WTC11 (cell line): ENCODE measurements around the gene SLC35E3. TPM values are rescaled to one million over a fixed set of nuclear protein-coding genes. Genes with fewer than 3 reads are reported as not detected.

Experiments used
- ATAC-seq: fragments of 200-7000 bp; cut with Tn5 transposase; 2 replicates; pipeline ENCODE4 v1.10.0; 2021; ENCODE audit warnings: mild to moderate bottlenecking, moderate library complexity
- CTCF ChIA-PET: fragments of 300-600 bp; sonication (Branson Sonifier 250); formaldehyde crosslinking; loops from one replicate; lab custom pipeline; 2021; ENCODE audit warnings: antibody characterized with exemption; lab: Charles Lee
- POLR2A ChIA-PET: fragments of 350-600 bp; sonication (Branson Sonifier 250); formaldehyde crosslinking; loops from one replicate; lab custom pipeline; 2021; ENCODE audit warnings: antibody characterized with exemption; lab: Charles Lee
- DNase-seq: peaks from one replicate; pipeline ENCODE4 v3.0.0; 2021; ENCODE audit warnings: low spot score
- H3K27ac Mint-ChIP-seq: 2 replicates; pipeline ENCODE4 v1.8.0; 2021; ENCODE audit warnings: mixed read lengths
- H3K27me3 Mint-ChIP-seq: 2 replicates; pipeline ENCODE4 v1.8.0; 2021; ENCODE audit warnings: low read depth, mild to moderate bottlenecking, moderate library complexity, mixed read lengths
- H3K36me3 Mint-ChIP-seq: 2 replicates; pipeline ENCODE4 v1.8.0; 2021; ENCODE audit warnings: mixed read lengths
- H3K4me1 Mint-ChIP-seq: 2 replicates; pipeline ENCODE4 v1.8.0; 2022; ENCODE audit warnings: mixed read lengths
- H3K4me3 Mint-ChIP-seq: 2 replicates; pipeline ENCODE4 v1.8.0; 2021; ENCODE audit warnings: mild to moderate bottlenecking, moderate library complexity, mixed read lengths
- H3K9me3 Mint-ChIP-seq: 2 replicates; pipeline ENCODE4 v1.8.0; 2021; ENCODE audit warnings: mixed read lengths
- ATF1 ChIP-seq: sonication (generic); formaldehyde crosslinking; IDR thresholded peaks from 2 replicates; pipeline ENCODE4 v1.8.1; 2023; ENCODE audit warnings: mild to moderate bottlenecking, moderate library complexity, missing genetic modification reagents
- CTCF ChIP-seq: fragments of 200-600 bp; IDR thresholded peaks from 2 replicates; pipeline ENCODE4 v1.8.0; 2022; ENCODE audit warnings: antibody characterized with exemption
- EMX1 ChIP-seq: fragments of 250-450 bp; sonication (Bioruptor Pico); IDR thresholded peaks from 2 replicates; pipeline ENCODE4 v1.8.0; 2021; ENCODE audit warnings: mild to moderate bottlenecking
- FOXP1 ChIP-seq: sonication (generic); formaldehyde crosslinking; IDR thresholded peaks from 2 replicates; pipeline ENCODE4 v1.8.0; 2022; ENCODE audit warnings: missing genetic modification reagents, mild to moderate bottlenecking, moderate library complexity, borderline replicate concordance
- FOXP4 ChIP-seq: sonication (generic); formaldehyde crosslinking; IDR thresholded peaks from 2 replicates; pipeline ENCODE4 v1.8.0; 2022; ENCODE audit warnings: mild to moderate bottlenecking, missing genetic modification reagents
- GABPB1 ChIP-seq: sonication (generic); formaldehyde crosslinking; IDR thresholded peaks from 2 replicates; pipeline ENCODE4 v1.8.1; 2023; ENCODE audit warnings: mild to moderate bottlenecking, missing genetic modification reagents
- GTF2I ChIP-seq: fragments of 250-450 bp; sonication (Bioruptor Pico); conservative IDR thresholded peaks from 2 replicates; pipeline ENCODE4 v1.4.0; 2021; ENCODE audit warnings: mild to moderate bottlenecking
- IRF1 ChIP-seq: sonication (generic); formaldehyde crosslinking; IDR thresholded peaks from 2 replicates; pipeline ENCODE4 v1.8.0; 2023; ENCODE audit warnings: missing genetic modification reagents
- JUN ChIP-seq: sonication (generic); formaldehyde crosslinking; IDR thresholded peaks from 2 replicates; pipeline ENCODE4 v1.8.0; 2023; ENCODE audit warnings: mild to moderate bottlenecking, missing genetic modification reagents
- KAT7 ChIP-seq: sonication (generic); formaldehyde crosslinking; IDR thresholded peaks from 2 replicates; pipeline ENCODE4 v1.8.1; 2023; ENCODE audit warnings: missing genetic modification reagents, mild to moderate bottlenecking, borderline replicate concordance
- MXD4 ChIP-seq: fragments of 250-450 bp; sonication (Bioruptor Pico); IDR thresholded peaks from 2 replicates; pipeline ENCODE4 v1.8.0; 2021; ENCODE audit warnings: mild to moderate bottlenecking, moderate library complexity, borderline replicate concordance
- NFE2L1 ChIP-seq: sonication (generic); formaldehyde crosslinking; IDR thresholded peaks from 2 replicates; pipeline ENCODE4 v1.8.1; 2023; ENCODE audit warnings: missing genetic modification reagents
- NFYB ChIP-seq: sonication (generic); formaldehyde crosslinking; conservative IDR thresholded peaks from 2 replicates; pipeline ENCODE4 v1.8.0; 2022; ENCODE audit warnings: low read depth, missing genetic modification reagents
- NR2C2 ChIP-seq: sonication (generic); formaldehyde crosslinking; IDR thresholded peaks from 2 replicates; pipeline ENCODE4 v1.8.0; 2022; ENCODE audit warnings: mild to moderate bottlenecking, missing genetic modification reagents
- NR3C1 ChIP-seq: sonication (generic); formaldehyde crosslinking; conservative IDR thresholded peaks from 2 replicates; pipeline ENCODE4 v1.8.1; 2023; ENCODE audit warnings: low read depth, mild to moderate bottlenecking, missing genetic modification reagents
- RORB ChIP-seq: fragments of 250-450 bp; sonication (Bioruptor Pico); IDR thresholded peaks from 2 replicates; pipeline ENCODE4 v1.9.0; 2021; ENCODE audit warnings: mild to moderate bottlenecking
- SMAD3 ChIP-seq: sonication (generic); formaldehyde crosslinking; IDR thresholded peaks from 2 replicates; pipeline ENCODE4 v1.8.0; 2022; ENCODE audit warnings: missing genetic modification reagents, mild to moderate bottlenecking, borderline replicate concordance
- SP1 ChIP-seq: sonication (generic); formaldehyde crosslinking; conservative IDR thresholded peaks from 2 replicates; pipeline ENCODE4 v1.8.1; 2022; ENCODE audit warnings: missing genetic modification reagents
- ZNF138 ChIP-seq: sonication (generic); formaldehyde crosslinking; conservative IDR thresholded peaks from 2 replicates; pipeline ENCODE4 v1.8.1; 2022; ENCODE audit warnings: mild to moderate bottlenecking, moderate library complexity, missing genetic modification reagents
- ZNF232 ChIP-seq: sonication (generic); formaldehyde crosslinking; IDR thresholded peaks from 2 replicates; pipeline ENCODE4 v1.8.0; 2022; ENCODE audit warnings: mild to moderate bottlenecking, missing genetic modification reagents
- ZNF317 ChIP-seq: sonication (generic); formaldehyde crosslinking; IDR thresholded peaks from 2 replicates; pipeline ENCODE4 v1.8.1; 2023; ENCODE audit warnings: low read depth, mild to moderate bottlenecking, moderate library complexity, missing genetic modification reagents, borderline replicate concordance
- ZNF671 ChIP-seq: fragments of 250-450 bp; sonication (Bioruptor Pico); IDR thresholded peaks from 2 replicates; pipeline ENCODE4 v1.8.0; 2021; ENCODE audit warnings: mild to moderate bottlenecking
- total RNA-seq: library from RNA; stranded (reverse); gene quantifications from 3 replicates; pipeline ENCODE4 v1.2.3, GENCODE V29; 2021
- TF ChIP-seq, protein P1 (sequence below): sonication (generic); formaldehyde crosslinking; conservative IDR thresholded peaks from 2 replicates; pipeline ENCODE4 v1.8.1; 2022; ENCODE audit warnings: mild to moderate bottlenecking, missing genetic modification reagents
- TF ChIP-seq, protein P2 (sequence below): sonication (generic); formaldehyde crosslinking; IDR thresholded peaks from 2 replicates; pipeline ENCODE4 v1.8.1; 2023; ENCODE audit warnings: mild to moderate bottlenecking, missing genetic modification reagents
- TF ChIP-seq, protein P3 (sequence below): fragments of 250-450 bp; sonication (Bioruptor Pico); IDR thresholded peaks from 2 replicates; pipeline ENCODE4 v1.9.0; 2021; ENCODE audit warnings: mild to moderate bottlenecking

Gene SLC35E3
- total RNA-seq, 1 experiment from 2014 or later = 11.3 TPM

GRCh38 chr12:68805592-68806120 is 59.7 kb downstream of the SLC35E3 start (continued):
- TF ChIP-seq EMX1 (CRISPR knock-in tag) (no peak), NFE2L1 (CRISPR knock-in tag) (no peak), ZNF671 (CRISPR knock-in tag) (no peak), SP1 (CRISPR knock-in tag) (no peak), GABPB1 (no peak), CTCF (no peak)
- TF ChIP-seq, protein P1, sequence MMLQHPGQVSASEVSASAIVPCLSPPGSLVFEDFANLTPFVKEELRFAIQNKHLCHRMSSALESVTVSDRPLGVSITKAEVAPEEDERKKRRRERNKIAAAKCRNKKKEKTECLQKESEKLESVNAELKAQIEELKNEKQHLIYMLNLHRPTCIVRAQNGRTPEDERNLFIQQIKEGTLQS (CRISPR knock-in tag) = no peak
- TF ChIP-seq, protein P2, sequence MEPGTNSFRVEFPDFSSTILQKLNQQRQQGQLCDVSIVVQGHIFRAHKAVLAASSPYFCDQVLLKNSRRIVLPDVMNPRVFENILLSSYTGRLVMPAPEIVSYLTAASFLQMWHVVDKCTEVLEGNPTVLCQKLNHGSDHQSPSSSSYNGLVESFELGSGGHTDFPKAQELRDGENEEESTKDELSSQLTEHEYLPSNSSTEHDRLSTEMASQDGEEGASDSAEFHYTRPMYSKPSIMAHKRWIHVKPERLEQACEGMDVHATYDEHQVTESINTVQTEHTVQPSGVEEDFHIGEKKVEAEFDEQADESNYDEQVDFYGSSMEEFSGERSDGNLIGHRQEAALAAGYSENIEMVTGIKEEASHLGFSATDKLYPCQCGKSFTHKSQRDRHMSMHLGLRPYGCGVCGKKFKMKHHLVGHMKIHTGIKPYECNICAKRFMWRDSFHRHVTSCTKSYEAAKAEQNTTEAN (CRISPR knock-in tag) = no peak

DNA sequence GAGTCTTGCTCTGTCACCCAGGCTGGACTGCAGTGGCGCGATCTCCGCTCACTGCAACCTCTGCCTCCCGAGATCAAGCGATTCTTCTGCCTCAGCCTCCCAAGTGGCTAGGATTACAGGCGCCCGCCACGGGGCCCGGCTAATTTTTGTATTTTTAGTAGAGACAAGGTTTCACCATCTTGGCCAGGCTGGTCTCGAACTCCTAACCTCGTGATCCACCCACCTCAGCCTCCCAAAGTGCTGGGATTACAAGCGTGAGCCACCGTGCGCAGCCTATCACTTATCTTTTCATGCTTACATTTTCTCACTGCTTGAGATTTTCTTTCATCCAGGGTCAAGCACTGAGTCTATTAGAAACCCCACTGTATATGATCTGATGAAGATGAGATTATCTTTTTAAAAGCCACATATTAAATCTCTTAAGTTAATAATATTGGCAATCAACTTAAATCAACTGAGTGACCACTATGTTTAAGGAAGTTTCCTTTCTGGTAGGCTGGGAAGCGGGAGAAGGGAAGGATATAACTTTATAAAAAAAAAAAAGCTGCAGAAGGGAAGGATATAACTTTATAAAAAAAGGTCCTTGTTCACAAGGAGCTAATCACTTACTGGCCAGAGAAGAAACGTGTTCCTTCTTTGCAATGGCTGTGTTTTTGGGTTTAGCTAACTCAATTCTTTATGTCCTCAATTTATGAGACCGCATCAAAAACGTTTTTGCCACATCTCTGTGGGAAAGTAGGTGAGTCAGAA is 60.7 kb downstream of the SLC35E3 start:
- Mint-ChIP-seq H3K4me1 (peaks cover 44% of the 10 kb centered on the region), H3K27me3 (no peaks in the 10 kb centered on the region), H3K36me3 (peaks cover 25% of the 10 kb centered on the region), H3K4me3 (peak overlapping the region; percentile 86), H3K9me3 (no peaks in the 10 kb centered on the region), H3K27ac (peak overlapping the region; percentile 11; the same call in 1 of the 2 replicates)
- DNase-seq (no peak), ATAC-seq (no peak)
- CTCF ChIA-PET = interaction anchor here (1.0 to 2.6 kb wide), 4 partner anchors 10 to 60 kb away, joined by 4 to 23 read pairs (median 12); partner anchors contain the start of gene SLC35E3
- no peak for TF ChIP-seq MXD4 (CRISPR knock-in tag)
- no peak for TF ChIP-seq KAT7 (CRISPR knock-in tag)
- TF ChIP-seq, protein P3, sequence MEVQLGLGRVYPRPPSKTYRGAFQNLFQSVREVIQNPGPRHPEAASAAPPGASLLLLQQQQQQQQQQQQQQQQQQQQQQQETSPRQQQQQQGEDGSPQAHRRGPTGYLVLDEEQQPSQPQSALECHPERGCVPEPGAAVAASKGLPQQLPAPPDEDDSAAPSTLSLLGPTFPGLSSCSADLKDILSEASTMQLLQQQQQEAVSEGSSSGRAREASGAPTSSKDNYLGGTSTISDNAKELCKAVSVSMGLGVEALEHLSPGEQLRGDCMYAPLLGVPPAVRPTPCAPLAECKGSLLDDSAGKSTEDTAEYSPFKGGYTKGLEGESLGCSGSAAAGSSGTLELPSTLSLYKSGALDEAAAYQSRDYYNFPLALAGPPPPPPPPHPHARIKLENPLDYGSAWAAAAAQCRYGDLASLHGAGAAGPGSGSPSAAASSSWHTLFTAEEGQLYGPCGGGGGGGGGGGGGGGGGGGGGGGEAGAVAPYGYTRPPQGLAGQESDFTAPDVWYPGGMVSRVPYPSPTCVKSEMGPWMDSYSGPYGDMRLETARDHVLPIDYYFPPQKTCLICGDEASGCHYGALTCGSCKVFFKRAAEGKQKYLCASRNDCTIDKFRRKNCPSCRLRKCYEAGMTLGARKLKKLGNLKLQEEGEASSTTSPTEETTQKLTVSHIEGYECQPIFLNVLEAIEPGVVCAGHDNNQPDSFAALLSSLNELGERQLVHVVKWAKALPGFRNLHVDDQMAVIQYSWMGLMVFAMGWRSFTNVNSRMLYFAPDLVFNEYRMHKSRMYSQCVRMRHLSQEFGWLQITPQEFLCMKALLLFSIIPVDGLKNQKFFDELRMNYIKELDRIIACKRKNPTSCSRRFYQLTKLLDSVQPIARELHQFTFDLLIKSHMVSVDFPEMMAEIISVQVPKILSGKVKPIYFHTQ (CRISPR knock-in tag) = no peak
- no peak for TF ChIP-seq FOXP1 (CRISPR knock-in tag)
- TF ChIP-seq JUN = no peak
- no peak for TF ChIP-seq CTCF
- no peak for TF ChIP-seq SMAD3
- no peak for TF ChIP-seq ZNF232 (CRISPR knock-in tag)
- TF ChIP-seq GTF2I = no peak
- TF ChIP-seq NR2C2 (CRISPR knock-in tag) = no peak
- TF ChIP-seq FOXP4 (CRISPR knock-in tag) = no peak
- TF ChIP-seq NR3C1 (CRISPR knock-in tag) = no peak
- TF ChIP-seq ZNF138 = no peak
- TF ChIP-seq RORB = no peak
- TF ChIP-seq NFYB (CRISPR knock-in tag) = no peak
- TF ChIP-seq ZNF317 (CRISPR knock-in tag) = no peak
- TF ChIP-seq ATF1 (CRISPR knock-in tag) = no peak
- no peak for TF ChIP-seq IRF1 (CRISPR knock-in tag)
- POLR2A ChIA-PET = interaction anchor here (0.6 to 1.9 kb wide), 3 partner anchors 30 to 60 kb away, joined by 3 to 13 read pairs (median 4); partner anchors contain the start of gene SLC35E3
